NT2/D1 (cell line): ENCODE data around the gene NAXD.

ENCODE experiments used
- SUZ12 ChIP-seq: IDR thresholded peaks from 2 replicates; pipeline ENCODE4 v1.6.1; 2011; ENCODE audit not compliant: insufficient read length, insufficient read depth; ENCODE audit errors: extremely low read depth
- ZNF274 ChIP-seq: IDR thresholded peaks from 2 replicates; pipeline ENCODE4 v1.6.1; 2011; ENCODE audit warnings: mild to moderate bottlenecking, low read depth, low read length

GRCh38 chr13:110628952-110629701 is 13.8 kb downstream of the NAXD start:
- TF ChIP-seq ZNF274 (no peak), SUZ12 (no peak)
